A673 (cell line): Measurements from ENCODE around the gene TEX51. TPM values are rescaled to one million over a fixed set of nuclear protein-coding genes. Genes with fewer than 3 reads are reported as not detected.

ENCODE experiments used
- Bru-seq: library from RNA; stranded (reverse); fragments of 400-500 nt; gene quantifications from one replicate; lab custom pipeline; 2021; lab: Mats Ljungman, UMichigan
- BruChase-seq, 2 experiments: library from RNA; stranded (reverse); fragments of 400-500 nt; gene quantifications; one replicate each; lab custom pipeline; 2021; lab: Mats Ljungman, UMichigan
- BruUV-seq: library from RNA; stranded (reverse); fragments of 400-500 nt; replicated peaks from 2 replicates; lab custom pipeline; 2021; lab: Mats Ljungman, UMichigan
- CTCF ChIA-PET: fragments of 300-600 bp; sonication (Branson Sonifier 250); formaldehyde crosslinking; loops from one replicate; lab custom pipeline; 2022; ENCODE audit warnings: antibody characterized with exemption; lab: Charles Lee
- POLR2A ChIA-PET: fragments of 300-600 bp; sonication (Branson Sonifier 250); formaldehyde crosslinking; loops from one replicate; lab custom pipeline; 2022; ENCODE audit warnings: antibody characterized with exemption; ENCODE audit not compliant: low non-redundant PET; lab: Charles Lee
- DNase-seq: peaks from one replicate; pipeline ENCODE4 v3.0.0-alpha.2; 2015; ENCODE audit warnings: low spot score
- H3K27ac ChIP-seq: fragments of 200-600 bp; sonication (generic); 2 replicates; pipeline ENCODE4 v1.5.1; 2016; ENCODE audit warnings: mixed run types, low read depth, mild to moderate bottlenecking, mixed read lengths, antibody characterized with exemption, low read length; ENCODE audit not compliant: poor library complexity, severe bottlenecking
- H3K27me3 ChIP-seq: fragments of 200-600 bp; sonication (generic); replicated peaks from 2 replicates; pipeline ENCODE4 v1.6.1; 2017; ENCODE audit warnings: mixed run types, low read depth, mild to moderate bottlenecking, mixed read lengths, antibody characterized with exemption, low read length; ENCODE audit not compliant: insufficient read depth, poor library complexity
- H3K36me3 ChIP-seq: fragments of 200-600 bp; sonication (generic); 2 replicates; pipeline ENCODE4 v1.6.1; 2016; ENCODE audit warnings: mixed run types, mild to moderate bottlenecking, mixed read lengths, antibody characterized with exemption, low read length; ENCODE audit not compliant: insufficient read depth, poor library complexity, severe bottlenecking
- H3K4me1 ChIP-seq: fragments of 200-600 bp; sonication (generic); 2 replicates; pipeline ENCODE4 v1.6.1; 2017; ENCODE audit warnings: mixed run types, mild to moderate bottlenecking, mixed read lengths, antibody characterized with exemption, low read length; ENCODE audit not compliant: insufficient read depth, poor library complexity, severe bottlenecking
- H3K4me3 ChIP-seq: fragments of 200-600 bp; sonication (generic); 2 replicates; pipeline ENCODE4 v1.5.1; 2016; ENCODE audit warnings: low read depth, mixed run types, mild to moderate bottlenecking, mixed read lengths, low read length; ENCODE audit not compliant: poor library complexity, severe bottlenecking
- H3K9me3 ChIP-seq: fragments of 200-600 bp; sonication (generic); 2 replicates; pipeline ENCODE4 v1.6.1; 2016; ENCODE audit warnings: mixed run types, low read depth, mild to moderate bottlenecking, mixed read lengths, antibody characterized with exemption, low read length; ENCODE audit not compliant: poor library complexity, severe bottlenecking
- CTCF ChIP-seq: fragments of 300-800, 200-600 bp; sonication (generic); conservative IDR thresholded peaks from 2 replicates; pipeline ENCODE4 v1.5.1; 2017; ENCODE audit warnings: low read depth, mild to moderate bottlenecking, antibody characterized with exemption, low read length, moderate library complexity, mixed read lengths
- EZH2 ChIP-seq: fragments of 200-600 bp; sonication (generic); IDR thresholded peaks from 2 replicates; pipeline ENCODE4 v1.6.1; 2017; ENCODE audit warnings: borderline replicate concordance, low read depth, mild to moderate bottlenecking, mixed read lengths, antibody characterized with exemption, low read length; ENCODE audit not compliant: poor library complexity, severe bottlenecking
- intact Hi-C: fragments of 100-400 bp; cut with micrococcal nuclease; formaldehyde crosslinking; loops from one replicate; pipeline ENCODE4 v1.10.0; 2022; ENCODE audit not compliant: unreplicated experiment
- long read RNA-seq: library from polyadenylated mRNA; stranded (forward); transcript quantifications from one replicate; pipeline ENCODE4 v2.0.0, GENCODE V29; 2022
- total RNA-seq: library from RNA; stranded (reverse); gene quantifications from 2 replicates; pipeline ENCODE4 v1.2.3, GENCODE V29; 2021

TEX51 gene
- not detected in 2 replicates for total RNA-seq
- not detected for Bru-seq, nascent RNA
- BruChase-seq, experiment 1, labeled RNA remaining after a 2-hour chase: not detected
- not detected for BruChase-seq, experiment 2, labeled RNA remaining after a 6-hour chase
- long read RNA-seq: 0 reads

DNA sequence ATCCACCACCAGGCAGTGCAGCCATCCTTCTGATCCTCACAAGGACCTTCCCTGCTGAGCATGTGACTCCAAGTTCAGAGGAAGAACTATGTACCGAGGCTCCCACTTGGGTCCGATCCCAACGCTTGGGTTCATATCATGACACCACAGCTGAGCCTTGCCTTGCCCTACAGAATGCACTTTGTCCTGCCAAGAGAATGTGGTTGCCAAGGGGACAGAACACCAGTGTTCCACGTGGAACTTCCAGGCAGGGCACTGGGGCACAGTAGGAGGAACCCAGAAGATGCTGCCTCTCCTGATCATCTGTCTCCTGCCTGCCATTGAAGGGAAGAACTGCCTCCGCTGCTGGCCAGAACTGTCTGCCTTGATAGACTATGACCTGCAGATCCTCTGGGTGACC is at the start of gene TEX51:
TEX51 (plus strand) TSS at position 255 of the 400 bp plus-strand sequence; CDS start at position 284, 29 bp downstream.
- Histone ChIP-seq H3K4me1 (no peaks in the 10 kb centered on the region), H3K36me3 (no peaks in the 10 kb centered on the region), H3K4me3 (no peak within 1 kb of the TSS), H3K9me3 (no peaks in the 10 kb centered on the region), H3K27me3 (no peaks in the 10 kb centered on the region), H3K27ac (no peak within 1 kb of the TSS)
- DNase-seq: no peak
- CTCF ChIA-PET: no interaction called here
- no TSS peak for BruUV-seq
- intact Hi-C loops: no loop called here
- no peak for TF ChIP-seq EZH2
- no peak for TF ChIP-seq CTCF
- POLR2A ChIA-PET: no interaction called here

- Histone ChIP-seq H3K27ac (no peak overlapping the region), H3K4me1 (no peaks in the 10 kb centered on the region), H3K4me3 (no peak overlapping the region), H3K36me3 (no peaks in the 10 kb centered on the region), H3K27me3 (peaks cover 18% of the 10 kb centered on the region), H3K9me3 (no peaks in the 10 kb centered on the region)
- ChIA-PET POLR2A (no interaction called here), CTCF (no interaction called here)
- no peak for TF ChIP-seq CTCF
- no peak for TF ChIP-seq EZH2
- no peak for DNase-seq
- no TSS peak for BruUV-seq
- intact Hi-C loops: no loop called here
Measured at GRCh38 chr2:126849054-126849453, 49.6 kb upstream of the TEX51 start.

GRCh38 chr2:126849486-126849885 is 49.2 kb upstream of the TEX51 start:
- ChIA-PET POLR2A (no interaction called here), CTCF (no interaction called here)
- Histone ChIP-seq H3K27ac (no peak overlapping the region), H3K27me3 (peaks cover 17% of the 10 kb centered on the region), H3K36me3 (no peaks in the 10 kb centered on the region), H3K4me1 (no peaks in the 10 kb centered on the region), H3K9me3 (no peaks in the 10 kb centered on the region), H3K4me3 (no peak overlapping the region)
- intact Hi-C loops: no loop called here
- BruUV-seq: no TSS peak
- no peak for DNase-seq
- TF ChIP-seq CTCF: no peak
- no peak for TF ChIP-seq EZH2
